Glutamatergic neuron (in vitro differentiated cells): Measurements from ENCODE around the gene MPIG6B. TPM values are rescaled to one million over a fixed set of nuclear protein-coding genes. Genes with fewer than 3 reads are reported as not detected.

Experiments used
- DNase-seq: peaks from one replicate; pipeline ENCODE4 v3.0.0; 2022
- H3K27ac Mint-ChIP-seq: one replicate; pipeline ENCODE4 v1.8.0; 2020; ENCODE audit warnings: mild to moderate bottlenecking, mixed read lengths, inconsistent platforms; ENCODE audit not compliant: unreplicated experiment
- H3K27me3 Mint-ChIP-seq: one replicate; pipeline ENCODE4 v1.8.0; 2020; ENCODE audit warnings: mild to moderate bottlenecking, moderate library complexity, mixed read lengths, inconsistent platforms; ENCODE audit not compliant: unreplicated experiment
- H3K36me3 Mint-ChIP-seq: one replicate; pipeline ENCODE4 v1.8.0; 2020; ENCODE audit warnings: mild to moderate bottlenecking, mixed read lengths, inconsistent platforms; ENCODE audit not compliant: unreplicated experiment
- H3K4me1 Mint-ChIP-seq: one replicate; pipeline ENCODE4 v1.8.0; 2020; ENCODE audit warnings: mild to moderate bottlenecking, low read depth, mixed read lengths, inconsistent platforms; ENCODE audit not compliant: unreplicated experiment
- H3K4me3 Mint-ChIP-seq: one replicate; pipeline ENCODE4 v1.8.0; 2020; ENCODE audit warnings: mild to moderate bottlenecking, mixed read lengths, inconsistent platforms; ENCODE audit not compliant: unreplicated experiment
- H3K9me3 Mint-ChIP-seq: one replicate; pipeline ENCODE4 v1.8.0; 2020; ENCODE audit warnings: mild to moderate bottlenecking, moderate library complexity, mixed read lengths, inconsistent platforms; ENCODE audit not compliant: unreplicated experiment
- CTCF ChIP-seq: fragments of 200-600 bp; sonication (generic); IDR thresholded peaks from one replicate; pipeline ENCODE4 v1.5.0; 2021; ENCODE audit not compliant: partially characterized antibody, unreplicated experiment
- total RNA-seq: library from RNA; stranded (reverse); fragmentation: NEBNext Ultra II Directional; extraction: Animal tissue kit (Norgen Biotek cat#: 25700); gene quantifications from one replicate; pipeline ENCODE4 v1.2.1, GENCODE V29; 2021; ENCODE audit not compliant: unreplicated experiment

MPIG6B gene
- total RNA-seq, 1 donor from 2014 or later = not detected

GRCh38 chr6:31736768-31737314 is 13.7 kb downstream of the MPIG6B start:
- Mint-ChIP-seq H3K4me3 (peak overlapping the region; percentile 98), H3K9me3 (peaks cover 23% of the 10 kb centered on the region), H3K27ac (peak overlapping the region; percentile 95), H3K4me1 (peaks cover 15% of the 10 kb centered on the region), H3K36me3 (no peaks in the 10 kb centered on the region), H3K27me3 (peaks cover 15% of the 10 kb centered on the region)
- DNase-seq = no peak
- no peak for TF ChIP-seq CTCF

- H3K4me1 Mint-ChIP-seq = peaks cover 15% of the 10 kb centered on the region
Observed at GRCh38 chr6:31737315-31737990, 14.3 kb downstream of the MPIG6B start.

GRCh38 chr6:31737991-31738979 is 15.1 kb downstream of the MPIG6B start:
- peaks cover 13% of the 10 kb centered on the region for H3K27me3 Mint-ChIP-seq
- no peaks in the 10 kb centered on the region for H3K36me3 Mint-ChIP-seq
- DNase-seq = no peak

More at GRCh38 chr6:31737315-31737990, 14.3 kb downstream of the MPIG6B start:
- no peak for DNase-seq
- peaks cover 15% of the 10 kb centered on the region for H3K27me3 Mint-ChIP-seq
- H3K27ac Mint-ChIP-seq = peak overlapping the region; percentile 12
- peak overlapping the region; percentile 98 for H3K4me3 Mint-ChIP-seq
- no peaks in the 10 kb centered on the region for H3K36me3 Mint-ChIP-seq
- no peak for TF ChIP-seq CTCF
- H3K9me3 Mint-ChIP-seq = peaks cover 23% of the 10 kb centered on the region

GRCh38 chr6:31739639-31740396 is 16.6 kb downstream of the MPIG6B start, which contains the start of gene MSH5:
Gene MSH5 (plus strand): TSS chr6:31740005. CDS start chr6:31740467, 462 bp downstream.
- H3K36me3 Mint-ChIP-seq = no peaks in the 10 kb centered on the region
- peaks cover 11% of the 10 kb centered on the region for H3K4me1 Mint-ChIP-seq
- no peak for TF ChIP-seq CTCF
- peaks cover 22% of the 10 kb centered on the region for H3K9me3 Mint-ChIP-seq
- H3K27me3 Mint-ChIP-seq = peaks cover 9% of the 10 kb centered on the region
- H3K27ac Mint-ChIP-seq = peak within 1 kb of the TSS; percentile 43
- peak; percentile 97 for DNase-seq
- H3K4me3 Mint-ChIP-seq = peak within 1 kb of the TSS; percentile 95

More at GRCh38 chr6:31737991-31738979, 15.1 kb downstream of the MPIG6B start:
- peaks cover 22% of the 10 kb centered on the region for H3K9me3 Mint-ChIP-seq
- peaks cover 13% of the 10 kb centered on the region for H3K4me1 Mint-ChIP-seq
- peak overlapping the region; percentile 98 for H3K4me3 Mint-ChIP-seq
- H3K27ac Mint-ChIP-seq = peak overlapping the region; percentile 72
- no peak for TF ChIP-seq CTCF
